ENCODE results near the gene TNFAIP8L1.
"Not testable (repeated sequence)": the region's sequence is repeated elsewhere in the genome, so short reads cannot be mapped to it uniquely, and the experiment has no call there.

The TNFAIP8L1 gene

DNA sequence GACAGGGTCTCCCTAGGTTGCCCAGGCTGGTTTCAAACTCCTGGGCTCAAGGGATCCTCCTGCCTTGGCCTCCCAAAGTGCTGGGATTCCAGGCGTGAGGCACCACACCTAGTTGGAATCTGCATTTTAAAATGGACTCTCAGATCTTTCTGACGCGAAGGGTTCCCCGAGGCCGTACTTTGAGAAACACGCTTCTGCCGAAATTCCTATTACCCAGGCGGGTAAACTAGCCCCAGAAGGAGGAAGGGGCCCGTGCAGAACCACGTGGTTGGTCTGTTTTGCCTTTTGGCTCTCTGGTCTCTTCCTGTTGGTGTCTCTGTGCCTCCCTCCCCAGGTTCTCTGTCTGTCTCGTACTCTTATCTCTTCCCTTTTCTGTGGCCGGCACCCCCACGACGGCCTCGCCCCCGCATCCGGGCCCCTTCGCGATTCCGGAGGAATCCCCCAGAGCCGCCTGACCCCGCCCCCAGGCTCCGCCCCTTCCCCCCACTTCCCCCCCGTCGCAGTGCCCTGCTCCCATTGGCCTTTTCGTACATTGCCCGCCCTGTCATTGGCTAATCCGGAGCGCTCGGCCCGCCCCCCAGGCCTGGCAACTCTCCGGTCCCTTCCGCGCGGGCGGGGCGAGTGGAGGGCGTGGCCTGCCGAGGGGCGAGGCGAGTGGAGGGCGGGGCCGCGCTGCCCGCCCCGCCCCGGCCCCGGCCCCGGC, at the start of gene TNFAIP8L1:
TNFAIP8L1 (plus strand) TSS at position 689 of the 703 bp plus-strand sequence. CDS start 12,354 bp downstream, outside the sequence.
- peak; percentile 95 for DNase-seq

DNA sequence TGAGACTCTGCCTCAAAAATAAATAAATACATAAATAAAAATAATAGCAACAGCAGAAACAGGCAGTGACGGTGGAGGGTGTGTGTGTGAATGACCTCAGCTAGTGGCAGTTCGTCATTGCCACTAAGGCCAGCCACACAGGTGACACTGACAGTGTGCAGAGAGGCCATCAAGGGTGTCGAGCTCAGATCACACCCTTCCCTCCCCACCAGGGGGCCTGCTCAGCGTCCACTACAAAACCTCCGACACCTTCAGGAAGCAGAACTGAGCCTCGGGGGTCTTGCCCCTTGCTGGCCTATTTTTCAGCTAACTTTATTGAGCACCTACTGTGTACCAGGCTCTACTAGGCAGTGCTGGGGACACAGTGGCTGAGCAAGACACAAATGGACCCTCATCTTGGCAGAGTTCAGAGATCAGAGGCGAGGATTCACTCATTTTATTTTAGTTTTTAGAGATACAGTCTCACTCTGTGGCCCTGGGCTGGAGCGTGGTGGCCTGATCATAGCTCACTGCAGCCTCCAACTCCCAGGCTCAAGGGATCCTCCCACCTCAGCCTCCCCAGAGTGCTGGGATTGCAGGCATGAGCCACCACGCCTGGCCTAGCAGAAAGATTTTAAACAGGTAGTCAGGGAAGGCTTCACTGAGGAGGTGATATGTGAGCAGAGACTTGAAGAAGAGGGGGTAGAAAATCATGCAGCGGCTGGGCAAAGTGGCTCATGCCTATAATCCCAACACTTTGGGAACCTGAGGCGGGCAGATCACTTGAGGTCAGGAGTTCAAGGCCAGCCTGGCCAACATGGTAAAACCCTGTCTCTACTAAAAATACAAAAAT, 49.5 kb upstream of the TNFAIP8L1 start:
- DNase-seq, result no peak

DNA sequence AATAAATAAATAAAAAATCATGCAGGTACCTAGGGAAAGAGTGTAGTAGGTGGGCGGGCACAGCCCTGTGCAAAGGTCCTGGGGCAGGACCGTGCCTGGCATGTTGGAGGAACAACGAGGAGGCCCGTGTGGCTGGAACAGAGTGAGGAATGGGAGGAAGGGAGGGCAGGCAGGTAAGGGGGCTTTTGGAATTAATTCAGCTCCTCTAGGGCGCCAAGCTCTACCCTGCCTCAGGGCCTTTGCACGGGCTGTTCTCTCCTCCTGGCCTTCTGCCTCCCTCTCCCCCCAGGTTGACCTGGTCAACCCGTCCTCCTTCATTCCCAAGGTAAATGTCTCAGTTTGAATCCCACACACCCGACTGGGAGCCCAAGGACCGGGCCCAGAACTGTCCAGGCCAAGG, 48.8 kb upstream of the TNFAIP8L1 start:
- DNase-seq, result no peak

- DNase-seq, result no peak
Observed at GRCh38 chr19:4591320-4591719, 48.0 kb upstream of the TNFAIP8L1 start.

DNA sequence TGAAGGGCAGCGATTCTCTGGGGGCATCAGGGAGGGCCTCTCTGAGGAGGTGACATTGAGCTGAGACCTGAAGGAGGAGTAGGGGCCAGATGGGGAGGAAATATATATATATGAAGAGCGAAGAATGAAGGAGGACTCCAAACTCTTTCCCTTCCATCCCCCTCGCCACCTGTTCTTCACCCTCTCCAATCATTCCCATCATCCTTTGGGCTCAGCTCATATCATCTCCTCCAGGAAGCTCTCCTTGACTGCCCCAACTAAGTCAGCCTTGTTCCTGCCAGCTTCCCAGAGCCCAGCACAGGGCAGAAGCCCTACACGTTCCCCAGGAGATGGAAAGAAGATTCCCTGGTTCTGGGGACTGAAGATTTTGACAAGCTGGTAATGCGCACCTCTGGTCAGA, 46.9 kb upstream of the TNFAIP8L1 start:
- no peak for DNase-seq

DNA sequence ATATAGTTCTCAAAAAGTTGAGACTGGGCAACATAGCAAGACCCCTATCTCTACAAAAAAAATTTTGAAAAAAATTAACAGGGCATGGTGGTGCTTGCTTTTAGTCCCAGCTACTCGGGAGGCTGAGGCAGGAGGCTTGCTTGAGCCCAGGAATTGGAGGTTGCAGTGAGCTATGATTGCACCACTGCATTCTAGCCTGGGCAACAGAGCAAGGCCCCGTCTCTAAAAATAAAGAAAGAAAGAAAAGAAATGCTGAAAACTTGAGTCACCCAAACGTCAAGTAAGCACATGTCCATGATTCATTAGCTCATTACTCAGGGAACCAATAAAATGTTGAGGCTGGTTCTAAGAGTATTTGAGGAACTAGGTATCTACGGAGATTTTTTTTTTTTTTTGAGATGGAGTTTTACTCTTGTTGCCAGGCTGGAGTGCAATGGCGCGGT, 45.9 kb upstream of the TNFAIP8L1 start:
- DNase-seq, result peak; percentile 66

DNA sequence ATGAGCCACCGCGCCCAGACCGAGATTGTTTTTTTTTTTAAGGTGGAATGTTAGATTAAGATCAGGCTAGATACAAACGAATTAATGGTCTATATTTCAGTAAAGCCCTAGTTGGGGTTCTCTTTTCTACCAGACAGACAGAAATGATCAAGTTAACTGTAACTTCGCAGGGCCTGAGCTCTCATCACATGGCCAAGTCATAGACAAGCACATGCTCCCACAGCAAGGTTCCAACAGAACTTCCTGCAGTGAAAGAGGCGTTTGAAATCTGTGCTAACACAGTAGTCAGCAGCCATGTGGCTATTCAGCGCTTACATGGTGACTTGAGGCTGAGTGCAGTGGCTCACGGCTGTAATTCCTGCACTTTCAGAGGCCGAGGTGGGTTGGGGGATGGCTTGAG, 45.1 kb upstream of the TNFAIP8L1 start:
- DNase-seq, result no peak

DNA sequence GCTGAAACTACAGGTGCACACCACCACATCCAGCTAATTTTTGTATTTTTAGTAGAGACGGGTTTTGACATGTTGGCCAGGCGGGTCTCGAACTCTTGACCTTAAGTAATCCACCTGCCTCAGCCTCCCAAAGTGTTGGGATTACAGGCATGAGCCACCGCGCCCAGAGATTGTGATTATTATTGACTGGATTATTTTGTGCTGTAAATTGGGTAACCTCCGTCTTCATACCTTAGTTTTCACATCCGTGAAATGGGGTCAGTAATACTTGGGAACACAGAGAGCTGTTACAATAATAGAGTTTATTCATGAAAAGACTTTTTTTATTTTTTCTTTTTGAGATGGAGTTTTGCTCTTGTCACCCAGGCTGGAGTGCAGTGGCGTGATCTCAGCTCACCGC, 44.2 kb upstream of the TNFAIP8L1 start:
- not testable (repeated sequence) for DNase-seq

- no peak for DNase-seq
Observed at GRCh38 chr19:4596033-4596904, 43.0 kb upstream of the TNFAIP8L1 start.

DNA sequence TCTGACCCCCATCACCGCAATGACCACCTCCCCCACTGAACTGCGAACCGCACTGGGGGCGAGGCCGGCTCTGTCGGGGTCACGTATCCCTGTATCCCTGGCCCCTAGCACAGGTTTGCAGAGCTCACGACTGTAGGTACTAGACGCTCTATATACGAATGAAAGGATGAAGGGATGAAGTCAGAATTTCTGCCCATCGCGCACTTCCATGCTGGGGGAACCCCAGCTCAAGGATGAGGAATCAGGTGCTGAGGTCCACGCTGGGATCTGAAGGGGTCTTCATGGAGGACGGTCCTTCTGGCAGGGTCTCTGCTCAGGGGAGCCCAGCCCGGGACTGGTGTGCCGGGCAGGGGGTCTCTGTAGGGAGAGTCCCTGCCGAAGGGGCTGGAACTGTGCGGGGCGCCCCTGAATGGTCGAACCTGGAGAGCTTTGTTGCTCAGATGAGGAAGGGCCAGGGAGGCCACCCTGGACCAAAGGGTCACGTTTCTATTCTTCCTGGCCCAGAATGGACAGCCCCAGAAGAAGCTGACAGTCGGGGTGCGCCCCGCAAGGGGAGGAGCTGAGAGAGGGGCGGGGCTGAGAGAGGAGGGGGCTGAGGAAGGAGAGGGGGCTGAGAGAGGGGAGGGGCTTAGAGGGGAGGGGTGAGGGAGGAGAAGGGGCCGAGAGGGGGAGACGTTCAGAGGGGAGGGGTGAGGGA, 41.9 kb upstream of the TNFAIP8L1 start:
- DNase-seq, result no peak

GRCh38 chr19:4597975-4598671, 41.2 kb upstream of the TNFAIP8L1 start:
- DNase-seq, result no peak

DNA sequence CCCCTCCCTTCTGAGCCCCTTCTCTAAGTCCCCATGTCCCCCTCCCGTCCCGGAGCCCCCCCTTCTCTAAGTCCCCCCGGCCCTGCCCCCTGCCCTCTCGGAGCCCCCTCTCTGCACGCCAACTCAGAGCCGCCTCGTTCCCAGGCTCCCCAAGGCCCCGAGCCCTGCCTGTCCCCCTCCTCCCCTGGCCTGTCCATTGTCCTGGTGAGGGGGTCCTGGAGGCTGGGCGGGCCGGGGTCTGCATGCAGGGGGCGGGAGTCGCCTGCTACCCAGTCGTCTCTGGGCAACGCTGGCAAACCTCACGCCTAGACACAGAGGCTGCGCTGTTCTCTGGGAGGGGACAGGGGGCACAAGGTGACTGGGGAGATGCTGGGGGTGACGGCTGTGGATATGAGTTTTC, 40.6 kb upstream of the TNFAIP8L1 start:
- DNase-seq, result no peak

DNA sequence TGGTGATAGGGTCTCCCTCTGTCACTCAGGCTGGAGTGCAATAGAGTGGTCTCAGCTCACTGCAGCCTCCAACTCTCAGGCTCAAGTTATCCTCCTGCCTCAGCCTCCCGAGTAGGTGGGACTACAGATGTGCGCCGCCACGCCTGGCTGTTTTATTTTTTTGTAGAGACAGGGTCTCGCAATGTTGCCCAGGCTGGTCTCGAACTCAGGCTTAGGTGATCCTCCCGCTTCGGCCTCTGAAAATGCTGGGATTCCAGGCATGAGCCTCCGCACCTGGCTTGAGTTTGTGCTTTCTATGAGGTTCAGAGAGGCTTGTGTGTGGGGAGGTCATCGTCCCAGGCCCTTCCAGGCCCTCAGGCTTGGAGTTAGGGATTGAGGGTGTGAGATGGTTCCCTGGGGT, 39.2 kb upstream of the TNFAIP8L1 start:
- no peak for DNase-seq

- DNase-seq, result no peak
Observed at GRCh38 chr19:4600893-4601292, 38.4 kb upstream of the TNFAIP8L1 start.

DNA sequence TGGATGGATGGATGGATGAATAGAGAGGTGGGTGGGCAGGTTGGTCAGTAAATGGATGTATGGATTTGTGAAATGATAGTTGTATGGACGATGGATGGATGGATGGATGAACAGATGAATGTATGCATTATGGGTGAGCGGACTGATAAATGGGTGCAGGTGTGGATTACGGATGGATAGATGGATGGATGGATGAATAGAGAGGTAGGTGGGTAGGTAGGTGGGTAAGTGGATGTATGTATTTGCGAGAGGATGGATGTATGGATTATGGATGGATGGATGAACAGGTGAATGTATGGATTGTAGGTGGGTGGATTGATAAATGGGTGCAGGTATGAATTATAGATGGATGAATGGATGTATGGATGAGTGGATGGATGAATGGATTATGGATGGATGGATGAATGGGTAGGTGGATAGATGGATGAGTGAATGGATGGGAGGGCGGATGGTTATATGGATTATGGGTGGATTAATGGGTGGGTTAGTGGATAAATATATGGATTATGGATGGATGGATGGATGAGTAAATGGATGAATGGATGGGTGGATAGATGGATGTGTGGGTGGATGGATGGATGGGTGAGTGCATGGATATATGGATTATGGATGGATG, 37.0 kb upstream of the TNFAIP8L1 start:
- no peak for DNase-seq

DNA sequence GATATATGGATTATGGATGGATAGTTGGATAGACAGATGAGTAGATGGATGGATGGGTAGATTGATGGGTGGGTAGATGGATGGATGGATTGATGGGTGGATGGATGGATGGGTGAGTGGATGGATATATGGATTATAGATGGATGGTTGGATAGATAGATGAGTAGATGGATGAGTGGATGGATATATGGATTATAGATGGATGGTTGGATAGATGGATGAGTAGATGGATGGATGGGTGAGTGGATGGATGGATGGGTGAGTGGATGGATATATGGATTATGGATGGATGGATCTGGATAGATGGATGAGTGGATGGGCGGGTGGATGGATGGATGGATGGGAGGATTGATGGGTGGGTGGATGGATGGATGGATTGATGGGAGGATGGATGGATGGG, 36.4 kb upstream of the TNFAIP8L1 start:
- no peak for DNase-seq

GRCh38 chr19:4604912-4605311, 34.4 kb upstream of the TNFAIP8L1 start:
- DNase-seq, result no peak

DNA sequence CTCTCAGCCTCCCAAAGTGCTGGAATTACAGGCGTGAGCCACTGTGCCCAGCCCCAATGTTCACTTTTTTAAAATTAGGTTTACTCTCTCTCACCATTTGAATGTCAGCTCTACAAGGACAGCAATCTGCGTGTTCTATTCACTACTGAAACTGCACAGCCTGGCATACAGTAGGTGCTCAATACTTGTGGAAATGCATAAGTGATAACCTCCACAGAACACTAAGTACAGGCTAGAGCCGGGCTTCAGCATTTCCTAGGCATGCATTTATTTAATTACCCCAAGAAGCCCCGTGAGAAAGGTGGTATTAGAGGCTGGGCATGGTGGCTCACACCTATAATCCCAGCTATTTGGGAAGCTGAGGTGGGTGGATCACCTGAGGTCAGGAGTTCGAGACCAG, 33.1 kb upstream of the TNFAIP8L1 start:
- no peak for DNase-seq

GRCh38 chr19:4606921-4607678, 32.2 kb upstream of the TNFAIP8L1 start:
- DNase-seq, result no peak

GRCh38 chr19:4609878-4610511, 29.3 kb upstream of the TNFAIP8L1 start:
- DNase-seq, result no peak
